Pancreas (tissue), 10 donors: ENCODE measurements around the gene SEMA4G. TPM values are rescaled to one million over a fixed set of nuclear protein-coding genes. Genes with fewer than 3 reads are reported as not detected.

Source experiments
- ATAC-seq, 4 donors: fragments of 200-7000 bp; cut with Tn5 transposase; one replicate each; pipeline versions ENCODE4 v1.8.0 to v1.9.1; 2020; ENCODE audit warnings: mild to moderate bottlenecking in 4 of 4, moderate library complexity in 4 of 4
- DNase-seq, 6 donors: peaks; one replicate each; pipeline ENCODE4 v3.0.0-alpha.2; 2020
- FAIRE-seq: peaks from 2 replicates; lab custom pipeline; 2012; peaks lifted over from hg19 to GRCh38; lab: Jason Lieb, UNC
- H3K27ac ChIP-seq, 4 donors: fragments of 200-600 bp; sonication (generic); 1 replicate in 3 of 4; 2 replicates in 1 of 4; pipeline versions ENCODE4 v1.5.0 to v1.8.0; 2020
- H3K27me3 ChIP-seq, 4 donors: fragments of 200-600 bp; one replicate each; pipeline ENCODE4 v1.8.0; 2021
- H3K36me3 ChIP-seq, 3 donors: fragments of 200-600 bp; sonication (generic) in 1 of 3; one replicate each; pipeline versions ENCODE4 v1.5.0 to v1.8.0; 2020 to 2021
- H3K4me1 ChIP-seq, 3 donors: fragments of 200-600 bp; one replicate each; pipeline ENCODE4 v1.8.0; 2021
- H3K4me3 ChIP-seq, 4 donors: fragments of 200-600 bp; sonication (generic) in 2 of 4; one replicate each; pipeline versions ENCODE4 v1.5.0 to v1.8.0; 2020 to 2021
- H3K9me3 ChIP-seq, 4 donors: fragments of 200-600 bp; one replicate each; pipeline ENCODE4 v1.8.0; 2021
- WGBS, 2 donors: extraction: QIAGEN DNeasy Blood & Tissue Kit; methylation state at CpG; one replicate each; pipeline ENCODE4 v1.1.7; 2013; 5-methylcytosine and 5-hydroxymethylcytosine counted together
- intact Hi-C, 3 donors: fragments of 100-400 bp; cut with DNase I; formaldehyde crosslinking; loops; one replicate each; pipeline versions ENCODE4 v1.11.1 to v1.14.2; 2022
- polyA plus RNA-seq, 2 donors: library from polyadenylated mRNA; stranded (reverse); fragments of 200-250 nt; gene quantifications; one replicate each; pipeline ENCODE4 v1.2.3, GENCODE V29; 2013
- total RNA-seq, 6 donors: library from RNA; stranded (reverse); fragmentation: NEBNext Ultra II Directional in 4 of 6; extraction: Animal tissue kit (Norgen Biotek cat#: 25700) in 4 of 6; gene quantifications; one replicate each; pipeline versions ENCODE4 v1.2.1 to v1.2.4, GENCODE V29; 2021 to 2023
- TF ChIP-seq, protein P1 (sequence below), 4 donors: fragments of 200-600 bp; sonication (generic) in 3 of 4; IDR thresholded peaks; one replicate each; pipeline versions ENCODE4 v1.5.0 to v1.8.0; 2021; ENCODE audit warnings: antibody characterized with exemption in 4 of 4
- donor health status: healthy with polysubstance abuse.
- donor health status: DM: no; HTN: no; CAD: no; lungs with moderate emphysema.
- donor health status: DM: no; HTN: no; CAD: no.
- donor health status: control.
- donor health status: control.
- donor health status: Bipolar disorder and iron deficiency.
- donor health status: DM: yes; HTN: yes; CAD: no.
- donor health status: DM: no; HTN: no; CAD: no.
- donor health status: DM: no; HTN: no; CAD: no.
- donor health status: DM: yes; HTN: yes; CAD: no.

SEMA4G gene
- total and polyA plus RNA-seq, 8 donors: 8.7 to 36.4 (median 15.3) TPM

DNA sequence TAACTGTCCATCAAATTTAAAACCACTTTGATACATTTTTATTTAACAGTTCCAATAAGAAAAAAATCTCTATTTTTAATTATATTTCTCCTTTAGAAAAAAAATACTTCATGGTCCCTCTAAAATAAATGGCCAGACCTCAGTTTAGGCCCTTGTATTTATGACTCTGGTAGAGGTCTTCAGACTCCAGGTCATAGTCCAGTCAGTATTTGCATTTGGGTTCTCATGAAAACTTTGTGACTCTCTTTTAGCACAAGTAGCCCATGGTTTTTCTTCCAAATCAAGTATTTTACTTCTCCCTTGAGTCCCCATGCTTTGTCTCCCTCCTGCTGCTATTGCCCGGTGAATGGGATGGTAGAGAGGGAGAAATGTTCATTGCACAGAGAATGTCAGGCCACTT, 5.5 kb upstream of the SEMA4G start:
- intact Hi-C loops: no loop called here
- H3K27me3 ChIP-seq: no peaks in the 10 kb centered on the region
- DNase-seq: no peak
- H3K27ac ChIP-seq: no peak overlapping the region
- no peak overlapping the region for H3K4me3 ChIP-seq
- 95 to 98% methylated on average over 1 of the region's 1 CpG for WGBS, 2 donors
- TF ChIP-seq, protein P1, sequence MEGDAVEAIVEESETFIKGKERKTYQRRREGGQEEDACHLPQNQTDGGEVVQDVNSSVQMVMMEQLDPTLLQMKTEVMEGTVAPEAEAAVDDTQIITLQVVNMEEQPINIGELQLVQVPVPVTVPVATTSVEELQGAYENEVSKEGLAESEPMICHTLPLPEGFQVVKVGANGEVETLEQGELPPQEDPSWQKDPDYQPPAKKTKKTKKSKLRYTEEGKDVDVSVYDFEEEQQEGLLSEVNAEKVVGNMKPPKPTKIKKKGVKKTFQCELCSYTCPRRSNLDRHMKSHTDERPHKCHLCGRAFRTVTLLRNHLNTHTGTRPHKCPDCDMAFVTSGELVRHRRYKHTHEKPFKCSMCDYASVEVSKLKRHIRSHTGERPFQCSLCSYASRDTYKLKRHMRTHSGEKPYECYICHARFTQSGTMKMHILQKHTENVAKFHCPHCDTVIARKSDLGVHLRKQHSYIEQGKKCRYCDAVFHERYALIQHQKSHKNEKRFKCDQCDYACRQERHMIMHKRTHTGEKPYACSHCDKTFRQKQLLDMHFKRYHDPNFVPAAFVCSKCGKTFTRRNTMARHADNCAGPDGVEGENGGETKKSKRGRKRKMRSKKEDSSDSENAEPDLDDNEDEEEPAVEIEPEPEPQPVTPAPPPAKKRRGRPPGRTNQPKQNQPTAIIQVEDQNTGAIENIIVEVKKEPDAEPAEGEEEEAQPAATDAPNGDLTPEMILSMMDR (IDR thresholded peaks at IDR 0.05): no peak
- no peak for FAIRE-seq
- peaks cover 0 to 11% (median 0%) of the 10 kb centered on the region in 3 donors for H3K36me3 ChIP-seq
- ATAC-seq: no peak
- peaks cover 0 to 5% (median 0%) of the 10 kb centered on the region in 3 donors for H3K4me1 ChIP-seq
- H3K9me3 ChIP-seq: no peaks in the 10 kb centered on the region

GRCh38 chr10:100965820-100966219, 3.5 kb upstream of the SEMA4G start:
- peaks cover 3 to 12% (median 4%) of the 10 kb centered on the region in 3 donors for H3K4me1 ChIP-seq
- intact Hi-C loops: no loop called here
- H3K4me3 ChIP-seq: no peak overlapping the region
- FAIRE-seq: no peak
- no peaks in the 10 kb centered on the region for H3K27me3 ChIP-seq
- H3K9me3 ChIP-seq: no peaks in the 10 kb centered on the region
- no peak for ATAC-seq
- H3K36me3 ChIP-seq: peaks cover 0 to 11% (median 0%) of the 10 kb centered on the region in 3 donors
- TF ChIP-seq, protein P1 (IDR thresholded peaks at IDR 0.05): no peak
- DNase-seq: no peak
- H3K27ac ChIP-seq: no peak overlapping the region
- 64 to 70% methylated on average over 5 of the region's 5 CpGs for WGBS, 2 donors

GRCh38 chr10:100966887-100967286, 2.4 kb upstream of the SEMA4G start:
- no peak for ATAC-seq
- intact Hi-C loops: no loop called here
- 30 to 38% methylated on average over 2 of the region's 2 CpGs for WGBS, 2 donors

DNA sequence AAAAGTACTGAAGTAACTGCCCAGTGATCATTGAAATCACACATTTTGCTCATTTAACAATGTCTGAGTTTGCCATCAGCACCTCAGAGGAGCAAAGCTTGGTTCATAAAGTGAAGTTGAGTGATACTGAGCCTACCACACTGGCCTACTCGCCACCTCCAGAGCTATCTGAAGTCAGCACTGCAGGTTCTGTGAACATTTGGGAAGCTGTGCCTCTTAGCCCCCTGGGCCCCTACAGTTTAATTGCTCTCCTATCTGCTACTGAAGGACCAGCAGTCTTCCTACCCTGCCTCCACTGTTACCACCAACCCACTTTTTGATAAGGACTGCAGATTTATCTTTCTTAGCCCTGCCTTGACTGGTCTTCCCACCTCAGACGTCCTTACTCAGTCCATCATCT, 2.0 kb upstream of the SEMA4G start:
- FAIRE-seq (no peak), DNase-seq (peak in 1 of 6 donors; percentile 11), ATAC-seq (no peak)
- Histone ChIP-seq H3K4me3 (no peak overlapping the region), H3K4me1 (peaks cover 13 to 17% (median 16%) of the 10 kb centered on the region in 3 donors), H3K27me3 (no peaks in the 10 kb centered on the region), H3K36me3 (peaks cover 0 to 4% (median 0%) of the 10 kb centered on the region in 3 donors), H3K9me3 (no peaks in the 10 kb centered on the region), H3K27ac (no peak overlapping the region)
- WGBS, 2 donors: 75 to 87% methylated on average over 2 of the region's 2 CpGs
- intact Hi-C loops: no loop called here
- TF ChIP-seq, protein P1 (IDR thresholded peaks at IDR 0.05): no peak

More at GRCh38 chr10:100966887-100967286, 2.4 kb upstream of the SEMA4G start:
- no peak overlapping the region for H3K4me3 ChIP-seq
- H3K27ac ChIP-seq: no peak overlapping the region
- peaks cover 13 to 17% (median 14%) of the 10 kb centered on the region in 3 donors for H3K4me1 ChIP-seq
- TF ChIP-seq, protein P1 (IDR thresholded peaks at IDR 0.05): no peak
- DNase-seq (peak in 1 of 6 donors; percentile 6), FAIRE-seq (no peak)
- peaks cover 0 to 9% (median 0%) of the 10 kb centered on the region in 3 donors for H3K36me3 ChIP-seq
- H3K27me3 ChIP-seq: no peaks in the 10 kb centered on the region
- H3K9me3 ChIP-seq: no peaks in the 10 kb centered on the region

GRCh38 chr10:100968062-100968736, 1.1 kb upstream of the SEMA4G start:
- WGBS, 2 donors: 69 to 84% methylated on average over 2 of the region's 2 CpGs
- Histone ChIP-seq H3K27ac (peak overlapping the region in 1 of 4 donors; percentile 9), H3K27me3 (no peaks in the 10 kb centered on the region), H3K4me3 (no peak overlapping the region), H3K36me3 (no peaks in the 10 kb centered on the region), H3K9me3 (no peaks in the 10 kb centered on the region), H3K4me1 (peaks cover 13 to 17% (median 16%) of the 10 kb centered on the region in 3 donors)
- TF ChIP-seq, protein P1 (IDR thresholded peaks at IDR 0.05): no peak
- ATAC-seq: no peak
- DNase-seq: no peak
- intact Hi-C loops: no loop called here
- FAIRE-seq: no peak
